Panc1 (cell line): ENCODE measurements around the gene CST6.

Experiments used
- POLR2AphosphoS5 ChIP-seq: IDR thresholded peaks from 2 replicates; pipeline ENCODE4 v1.6.1; 2012; ENCODE audit warnings: mild to moderate bottlenecking, low read depth, low read length, moderate library complexity
- TF ChIP-seq, protein P1 (sequence below): fragments of 450-650 bp; IDR thresholded peaks from 2 replicates; pipeline ENCODE4 v1.5.1; 2017; ENCODE audit warnings: mild to moderate bottlenecking
- TF ChIP-seq, protein P2 (sequence below), 2 experiments: IDR thresholded peaks; 2 replicates each; pipeline ENCODE4 v1.6.1; 2011 to 2012; ENCODE audit warnings: low read depth in 2 of 2, control low read depth in 1 of 2, low read length in 1 of 2, mild to moderate bottlenecking in 1 of 2, moderate library complexity in 1 of 2; ENCODE audit not compliant: insufficient read depth in 1 of 2

DNA sequence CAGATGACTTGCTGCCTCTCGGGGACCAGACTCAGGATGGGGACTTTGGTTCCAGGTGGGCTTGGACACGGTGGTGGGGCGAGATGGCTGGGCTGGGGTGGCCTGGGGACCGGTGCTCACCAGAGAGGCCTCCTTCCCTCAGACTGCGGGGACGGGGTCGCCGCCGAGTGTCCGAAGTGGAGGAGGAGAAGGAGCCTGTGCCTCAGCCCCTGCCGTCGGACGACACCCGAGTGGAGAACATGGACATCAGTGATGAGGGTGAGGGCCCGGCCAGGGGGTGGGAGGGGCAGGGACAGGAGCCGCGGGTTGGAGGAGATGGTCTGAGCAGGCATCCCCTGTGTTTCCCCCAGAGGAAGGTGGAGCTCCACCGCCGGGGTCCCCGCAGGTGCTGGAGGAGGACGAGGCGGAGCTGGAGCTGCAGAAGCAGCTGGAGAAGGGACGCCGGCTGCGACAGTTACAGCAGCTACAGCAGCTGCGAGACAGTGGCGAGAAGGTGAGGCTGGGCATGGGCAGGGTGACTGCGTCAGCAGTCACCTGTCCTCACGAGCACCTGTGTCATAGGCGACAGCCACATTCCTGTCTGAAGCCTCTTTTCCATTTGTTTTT is 44.4 kb upstream of the CST6 start:
- TF ChIP-seq, protein P1, sequence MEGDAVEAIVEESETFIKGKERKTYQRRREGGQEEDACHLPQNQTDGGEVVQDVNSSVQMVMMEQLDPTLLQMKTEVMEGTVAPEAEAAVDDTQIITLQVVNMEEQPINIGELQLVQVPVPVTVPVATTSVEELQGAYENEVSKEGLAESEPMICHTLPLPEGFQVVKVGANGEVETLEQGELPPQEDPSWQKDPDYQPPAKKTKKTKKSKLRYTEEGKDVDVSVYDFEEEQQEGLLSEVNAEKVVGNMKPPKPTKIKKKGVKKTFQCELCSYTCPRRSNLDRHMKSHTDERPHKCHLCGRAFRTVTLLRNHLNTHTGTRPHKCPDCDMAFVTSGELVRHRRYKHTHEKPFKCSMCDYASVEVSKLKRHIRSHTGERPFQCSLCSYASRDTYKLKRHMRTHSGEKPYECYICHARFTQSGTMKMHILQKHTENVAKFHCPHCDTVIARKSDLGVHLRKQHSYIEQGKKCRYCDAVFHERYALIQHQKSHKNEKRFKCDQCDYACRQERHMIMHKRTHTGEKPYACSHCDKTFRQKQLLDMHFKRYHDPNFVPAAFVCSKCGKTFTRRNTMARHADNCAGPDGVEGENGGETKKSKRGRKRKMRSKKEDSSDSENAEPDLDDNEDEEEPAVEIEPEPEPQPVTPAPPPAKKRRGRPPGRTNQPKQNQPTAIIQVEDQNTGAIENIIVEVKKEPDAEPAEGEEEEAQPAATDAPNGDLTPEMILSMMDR, result no peak
- TF ChIP-seq, protein P2, sequence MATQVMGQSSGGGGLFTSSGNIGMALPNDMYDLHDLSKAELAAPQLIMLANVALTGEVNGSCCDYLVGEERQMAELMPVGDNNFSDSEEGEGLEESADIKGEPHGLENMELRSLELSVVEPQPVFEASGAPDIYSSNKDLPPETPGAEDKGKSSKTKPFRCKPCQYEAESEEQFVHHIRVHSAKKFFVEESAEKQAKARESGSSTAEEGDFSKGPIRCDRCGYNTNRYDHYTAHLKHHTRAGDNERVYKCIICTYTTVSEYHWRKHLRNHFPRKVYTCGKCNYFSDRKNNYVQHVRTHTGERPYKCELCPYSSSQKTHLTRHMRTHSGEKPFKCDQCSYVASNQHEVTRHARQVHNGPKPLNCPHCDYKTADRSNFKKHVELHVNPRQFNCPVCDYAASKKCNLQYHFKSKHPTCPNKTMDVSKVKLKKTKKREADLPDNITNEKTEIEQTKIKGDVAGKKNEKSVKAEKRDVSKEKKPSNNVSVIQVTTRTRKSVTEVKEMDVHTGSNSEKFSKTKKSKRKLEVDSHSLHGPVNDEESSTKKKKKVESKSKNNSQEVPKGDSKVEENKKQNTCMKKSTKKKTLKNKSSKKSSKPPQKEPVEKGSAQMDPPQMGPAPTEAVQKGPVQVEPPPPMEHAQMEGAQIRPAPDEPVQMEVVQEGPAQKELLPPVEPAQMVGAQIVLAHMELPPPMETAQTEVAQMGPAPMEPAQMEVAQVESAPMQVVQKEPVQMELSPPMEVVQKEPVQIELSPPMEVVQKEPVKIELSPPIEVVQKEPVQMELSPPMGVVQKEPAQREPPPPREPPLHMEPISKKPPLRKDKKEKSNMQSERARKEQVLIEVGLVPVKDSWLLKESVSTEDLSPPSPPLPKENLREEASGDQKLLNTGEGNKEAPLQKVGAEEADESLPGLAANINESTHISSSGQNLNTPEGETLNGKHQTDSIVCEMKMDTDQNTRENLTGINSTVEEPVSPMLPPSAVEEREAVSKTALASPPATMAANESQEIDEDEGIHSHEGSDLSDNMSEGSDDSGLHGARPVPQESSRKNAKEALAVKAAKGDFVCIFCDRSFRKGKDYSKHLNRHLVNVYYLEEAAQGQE (IDR thresholded peaks at IDR 0.05; ENCODE audit: insufficient read depth in 1 of 2, low read depth in 2 of 2, low read length in 1 of 2), result no peak
- TF ChIP-seq POLR2AphosphoS5, result no peak
